ENCODE results near the gene RIT1.

DNA sequence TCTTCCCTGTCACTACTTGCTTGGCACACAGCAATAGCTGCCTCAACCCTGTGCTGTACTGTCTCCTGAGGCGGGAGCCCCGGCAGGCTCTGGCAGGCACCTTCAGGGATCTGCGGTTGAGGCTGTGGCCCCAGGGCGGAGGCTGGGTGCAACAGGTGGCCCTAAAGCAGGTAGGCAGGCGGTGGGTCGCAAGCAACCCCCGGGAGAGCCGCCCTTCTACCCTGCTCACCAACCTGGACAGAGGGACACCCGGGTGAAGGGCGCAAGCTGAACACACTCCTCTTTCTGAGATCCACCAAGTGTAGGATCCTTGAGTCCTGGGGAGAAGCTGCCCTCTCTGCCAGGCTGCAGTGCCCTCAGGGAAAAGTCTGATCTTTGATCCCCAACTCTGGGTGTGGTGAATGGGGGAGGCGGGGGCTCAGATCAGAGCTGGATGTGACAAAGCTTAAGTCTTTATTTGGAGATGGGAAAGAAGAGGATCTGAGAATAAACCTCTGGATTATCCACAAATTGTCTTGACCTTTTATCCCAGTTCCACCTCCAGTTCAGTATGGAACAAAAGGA lies 31.5 kb upstream of the RIT1 start:
- TF ChIP-seq, protein P1, sequence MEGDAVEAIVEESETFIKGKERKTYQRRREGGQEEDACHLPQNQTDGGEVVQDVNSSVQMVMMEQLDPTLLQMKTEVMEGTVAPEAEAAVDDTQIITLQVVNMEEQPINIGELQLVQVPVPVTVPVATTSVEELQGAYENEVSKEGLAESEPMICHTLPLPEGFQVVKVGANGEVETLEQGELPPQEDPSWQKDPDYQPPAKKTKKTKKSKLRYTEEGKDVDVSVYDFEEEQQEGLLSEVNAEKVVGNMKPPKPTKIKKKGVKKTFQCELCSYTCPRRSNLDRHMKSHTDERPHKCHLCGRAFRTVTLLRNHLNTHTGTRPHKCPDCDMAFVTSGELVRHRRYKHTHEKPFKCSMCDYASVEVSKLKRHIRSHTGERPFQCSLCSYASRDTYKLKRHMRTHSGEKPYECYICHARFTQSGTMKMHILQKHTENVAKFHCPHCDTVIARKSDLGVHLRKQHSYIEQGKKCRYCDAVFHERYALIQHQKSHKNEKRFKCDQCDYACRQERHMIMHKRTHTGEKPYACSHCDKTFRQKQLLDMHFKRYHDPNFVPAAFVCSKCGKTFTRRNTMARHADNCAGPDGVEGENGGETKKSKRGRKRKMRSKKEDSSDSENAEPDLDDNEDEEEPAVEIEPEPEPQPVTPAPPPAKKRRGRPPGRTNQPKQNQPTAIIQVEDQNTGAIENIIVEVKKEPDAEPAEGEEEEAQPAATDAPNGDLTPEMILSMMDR (IDR thresholded peaks at IDR 0.05), result no peak
- no peak for TF ChIP-seq POLR2A (IDR thresholded peaks at IDR 0.05)
